ENCODE results near the gene ZSWIM9. TPM values are rescaled to one million over a fixed set of nuclear protein-coding genes. Genes with fewer than 3 reads are reported as not detected.
A peak's percentile ranks its signal among the peaks of the same experiment; 100 is the strongest.

ZSWIM9 gene
- total RNA-seq, 4 donors from 2014 or later = 2.0 to 4.7 (median 2.7) TPM

GRCh38 chr19:48190288-48190884 lies 19.9 kb downstream of the ZSWIM9 start:
- no peak overlapping the region for H3K4me3 ChIP-seq
- intact Hi-C loops (cut with DNase I) = no loop called here
- 69 to 79% methylated on average over 9 to 10 of the region's 13 CpGs for WGBS, 2 donors
- H3K27ac ChIP-seq = no peak overlapping the region
- H3K4me1 ChIP-seq = no peaks in the 10 kb centered on the region
- H3K36me3 ChIP-seq = peaks cover 0 to 23% (median 0%) of the 10 kb centered on the region in 3 donors
- H3K9me3 ChIP-seq = no peaks in the 10 kb centered on the region
- DNase-seq = no peak
- H3K27me3 ChIP-seq = peaks cover 0 to 4% (median 0%) of the 10 kb centered on the region in 4 donors
- TF ChIP-seq CTCF (IDR thresholded peaks at IDR 0.05) (peak in 3 of 6 experiments; percentile 8 to 47 (median 47)), POLR2A (IDR thresholded peaks at IDR 0.05) (no peak)

- intact Hi-C loops (cut with DNase I) = no loop called here
- TF ChIP-seq CTCF (IDR thresholded peaks at IDR 0.05) (no peak), POLR2A (IDR thresholded peaks at IDR 0.05) (no peak)
- Histone ChIP-seq H3K4me3 (no peak overlapping the region), H3K4me1 (no peaks in the 10 kb centered on the region), H3K27ac (no peak overlapping the region), H3K9me3 (no peaks in the 10 kb centered on the region), H3K27me3 (peaks cover 0 to 4% (median 0%) of the 10 kb centered on the region in 4 donors), H3K36me3 (peaks cover 0 to 23% (median 0%) of the 10 kb centered on the region in 3 donors)
- no peak for DNase-seq
- WGBS, 2 donors = 86 to 100% methylated on average over 3 of the region's 3 CpGs
These were observed 20.4 kb downstream of the ZSWIM9 start for GRCh38 chr19:48190885-48191284.

- no peak for TF ChIP-seq POLR2A (IDR thresholded peaks at IDR 0.05)
- TF ChIP-seq CTCF (IDR thresholded peaks at IDR 0.05) = no peak
- Histone ChIP-seq H3K9me3 (no peaks in the 10 kb centered on the region), H3K4me1 (peaks cover 0 to 13% (median 0%) of the 10 kb centered on the region in 3 donors), H3K27me3 (peaks cover 0 to 4% (median 0%) of the 10 kb centered on the region in 4 donors), H3K4me3 (no peak overlapping the region), H3K27ac (no peak overlapping the region), H3K36me3 (peaks cover 0 to 23% (median 0%) of the 10 kb centered on the region in 3 donors)
- intact Hi-C loops (cut with DNase I) = no loop called here
- DNase-seq = no peak
- 81 to 83% methylated on average over 6 of the region's 7 CpGs for WGBS, 2 donors
These were observed 22.3 kb downstream of the ZSWIM9 start for GRCh38 chr19:48192750-48193149.

- Histone ChIP-seq H3K4me3 (no peak overlapping the region), H3K27me3 (peaks cover 0 to 4% (median 0%) of the 10 kb centered on the region in 4 donors), H3K27ac (no peak overlapping the region), H3K4me1 (peaks cover 0 to 13% (median 0%) of the 10 kb centered on the region in 3 donors), H3K36me3 (peaks cover 0 to 18% (median 0%) of the 10 kb centered on the region in 3 donors), H3K9me3 (no peaks in the 10 kb centered on the region)
- no peak for DNase-seq
- 64 to 67% methylated on average over 21 to 23 of the region's 36 CpGs for WGBS, 2 donors
- intact Hi-C loops (cut with DNase I) = no loop called here
- TF ChIP-seq CTCF (IDR thresholded peaks at IDR 0.05) (peak; percentile 12 to 53 (median 24)), POLR2A (IDR thresholded peaks at IDR 0.05) (no peak)
These were observed 23.8 kb downstream of the ZSWIM9 start for GRCh38 chr19:48194041-48194843.
